IPS DF 19.7 (cell line): ENCODE measurements around the gene RHOV.

Source experiments
- DNase-seq: peaks from one replicate; pipeline ENCODE4 v3.0.0-alpha.2; 2013; ENCODE audit warnings: low read depth, low spot score

The RHOV gene

DNA sequence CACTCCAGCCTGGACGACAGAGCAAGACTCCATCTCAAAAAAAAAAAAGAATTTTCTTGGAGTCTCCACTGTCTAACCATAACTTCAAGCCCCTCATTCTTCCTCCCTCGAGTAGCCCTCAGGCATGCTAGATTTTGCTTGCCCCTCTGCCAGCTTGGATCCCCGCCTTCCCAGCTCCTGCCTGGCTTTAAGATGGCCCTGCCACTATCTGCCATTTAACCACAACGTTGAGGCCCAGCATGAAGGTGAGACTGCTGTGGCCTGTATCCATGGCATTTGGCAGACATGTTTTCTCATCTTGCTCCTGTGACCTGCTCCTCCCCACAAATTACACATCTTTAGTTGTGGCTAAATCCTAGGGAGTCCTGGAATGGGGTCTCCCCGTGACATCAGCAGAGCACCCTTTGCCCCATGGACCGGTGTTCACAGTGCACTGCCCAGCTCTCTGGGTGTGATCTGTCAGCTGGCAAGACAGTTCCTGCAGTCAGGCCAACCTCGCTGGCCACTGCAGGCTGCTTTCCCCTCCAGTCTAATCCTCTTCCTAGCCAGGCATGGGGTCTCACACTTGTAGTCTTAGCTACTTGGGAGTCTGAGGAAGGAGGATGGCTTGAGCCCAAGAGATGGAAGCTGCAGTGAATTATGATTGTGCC lies 30.6 kb upstream of the RHOV start:
- no peak for DNase-seq

DNA sequence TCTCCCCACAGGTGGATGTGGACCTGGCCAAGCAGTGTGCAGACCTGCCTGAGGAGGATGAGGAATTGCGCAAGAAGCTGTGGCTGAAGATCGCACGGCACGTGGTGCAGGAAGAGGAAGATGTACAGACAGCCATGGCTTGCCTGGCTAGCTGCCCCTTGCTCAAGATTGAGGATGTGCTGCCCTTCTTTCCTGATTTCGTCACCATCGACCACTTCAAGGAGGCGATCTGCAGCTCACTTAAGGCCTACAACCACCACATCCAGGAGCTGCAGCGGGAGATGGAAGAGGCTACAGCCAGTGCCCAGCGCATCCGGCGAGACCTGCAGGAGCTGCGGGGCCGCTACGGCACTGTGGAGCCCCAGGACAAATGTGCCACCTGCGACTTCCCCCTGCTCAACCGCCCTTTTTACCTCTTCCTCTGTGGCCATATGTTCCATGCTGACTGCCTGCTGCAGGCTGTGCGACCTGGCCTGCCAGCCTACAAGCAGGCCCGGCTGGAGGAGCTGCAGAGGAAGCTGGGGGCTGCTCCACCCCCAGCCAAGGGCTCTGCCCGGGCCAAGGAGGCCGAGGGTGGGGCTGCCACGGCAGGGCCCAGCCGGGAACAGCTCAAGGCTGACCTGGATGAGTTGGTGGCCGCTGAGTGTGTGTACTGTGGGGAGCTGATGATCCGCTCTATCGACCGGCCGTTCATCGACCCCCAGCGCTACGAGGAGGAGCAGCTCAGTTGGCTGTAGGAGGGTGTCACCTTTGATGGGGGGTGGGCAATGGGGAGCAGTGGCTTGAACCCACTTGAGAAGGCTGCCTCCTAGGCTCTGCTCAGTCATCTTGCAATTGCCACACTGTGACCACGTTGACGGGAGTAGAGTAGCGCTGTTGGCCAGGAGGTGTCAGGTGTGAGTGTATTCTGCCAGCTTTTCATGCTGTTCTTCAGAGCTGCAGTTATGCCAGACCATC lies 28.8 kb upstream of the RHOV start:
- no peak for DNase-seq

DNA sequence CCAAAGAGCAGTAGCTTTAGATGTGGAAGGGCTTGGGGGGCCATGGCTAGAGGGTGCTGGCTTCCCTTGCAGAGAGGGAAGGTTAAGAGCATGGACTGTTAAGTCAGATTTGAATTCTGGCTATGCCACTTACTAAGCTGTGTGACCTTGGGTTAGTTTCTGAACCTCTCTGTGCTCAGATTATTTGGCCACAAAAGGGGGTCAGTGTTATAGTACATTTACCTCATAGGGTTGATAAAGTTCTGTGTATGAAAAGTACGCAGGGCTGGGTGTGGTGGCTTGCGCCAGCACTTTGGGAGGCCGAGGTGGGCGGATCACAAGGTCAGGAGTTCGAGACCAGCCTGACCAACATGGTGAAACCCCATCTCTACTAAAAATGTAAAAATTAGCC lies 27.0 kb upstream of the RHOV start:
- DNase-seq: no peak

DNA sequence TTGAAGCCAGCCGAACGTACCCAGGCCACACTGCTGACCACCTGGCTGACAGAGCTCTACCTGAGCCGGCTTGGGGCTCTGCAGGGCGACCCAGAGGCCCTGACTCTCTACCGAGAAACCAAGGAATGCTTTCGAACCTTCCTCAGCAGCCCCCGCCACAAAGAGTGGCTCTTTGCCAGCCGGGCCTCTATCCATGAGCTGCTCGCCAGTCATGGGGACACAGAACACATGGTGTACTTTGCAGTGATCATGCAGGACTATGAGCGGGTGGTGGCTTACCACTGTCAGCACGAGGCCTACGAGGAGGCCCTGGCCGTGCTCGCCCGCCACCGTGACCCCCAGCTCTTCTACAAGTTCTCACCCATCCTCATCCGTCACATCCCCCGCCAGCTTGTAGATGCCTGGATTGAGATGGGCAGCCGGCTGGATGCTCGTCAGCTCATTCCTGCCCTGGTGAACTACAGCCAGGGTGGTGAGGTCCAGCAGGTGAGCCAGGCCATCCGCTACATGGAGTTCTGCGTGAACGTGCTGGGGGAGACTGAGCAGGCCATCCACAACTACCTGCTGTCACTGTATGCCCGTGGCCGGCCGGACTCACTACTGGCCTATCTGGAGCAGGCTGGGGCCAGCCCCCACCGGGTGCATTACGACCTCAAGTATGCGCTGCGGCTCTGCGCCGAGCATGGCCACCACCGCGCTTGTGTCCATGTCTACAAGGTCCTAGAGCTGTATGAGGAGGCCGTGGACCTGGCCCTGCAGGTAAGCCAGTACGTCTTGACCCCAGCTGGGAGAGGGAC lies 26.4 kb upstream of the RHOV start:
- DNase-seq: no peak

DNA sequence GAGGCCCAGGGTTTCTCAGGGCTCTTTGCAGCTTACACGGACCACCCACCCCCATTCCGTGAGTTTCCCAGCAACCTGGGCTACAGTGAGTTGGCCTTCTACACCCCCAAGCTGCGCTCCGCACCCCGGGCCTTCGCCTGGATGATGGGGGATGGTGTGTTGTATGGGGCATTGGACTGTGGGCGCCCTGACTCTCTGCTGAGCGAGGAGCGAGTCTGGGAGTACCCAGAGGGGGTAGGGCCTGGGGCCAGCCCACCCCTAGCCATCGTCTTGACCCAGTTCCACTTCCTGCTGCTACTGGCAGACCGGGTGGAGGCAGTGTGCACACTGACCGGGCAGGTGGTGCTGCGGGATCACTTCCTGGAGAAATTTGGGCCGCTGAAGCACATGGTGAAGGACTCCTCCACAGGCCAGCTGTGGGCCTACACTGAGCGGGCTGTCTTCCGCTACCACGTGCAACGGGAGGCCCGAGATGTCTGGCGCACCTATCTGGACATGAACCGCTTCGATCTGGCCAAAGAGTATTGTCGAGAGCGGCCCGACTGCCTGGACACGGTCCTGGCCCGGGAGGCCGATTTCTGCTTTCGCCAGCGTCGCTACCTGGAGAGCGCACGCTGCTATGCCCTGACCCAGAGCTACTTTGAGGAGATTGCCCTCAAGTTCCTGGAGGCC lies 25.6 kb upstream of the RHOV start:
- DNase-seq: no peak

DNA sequence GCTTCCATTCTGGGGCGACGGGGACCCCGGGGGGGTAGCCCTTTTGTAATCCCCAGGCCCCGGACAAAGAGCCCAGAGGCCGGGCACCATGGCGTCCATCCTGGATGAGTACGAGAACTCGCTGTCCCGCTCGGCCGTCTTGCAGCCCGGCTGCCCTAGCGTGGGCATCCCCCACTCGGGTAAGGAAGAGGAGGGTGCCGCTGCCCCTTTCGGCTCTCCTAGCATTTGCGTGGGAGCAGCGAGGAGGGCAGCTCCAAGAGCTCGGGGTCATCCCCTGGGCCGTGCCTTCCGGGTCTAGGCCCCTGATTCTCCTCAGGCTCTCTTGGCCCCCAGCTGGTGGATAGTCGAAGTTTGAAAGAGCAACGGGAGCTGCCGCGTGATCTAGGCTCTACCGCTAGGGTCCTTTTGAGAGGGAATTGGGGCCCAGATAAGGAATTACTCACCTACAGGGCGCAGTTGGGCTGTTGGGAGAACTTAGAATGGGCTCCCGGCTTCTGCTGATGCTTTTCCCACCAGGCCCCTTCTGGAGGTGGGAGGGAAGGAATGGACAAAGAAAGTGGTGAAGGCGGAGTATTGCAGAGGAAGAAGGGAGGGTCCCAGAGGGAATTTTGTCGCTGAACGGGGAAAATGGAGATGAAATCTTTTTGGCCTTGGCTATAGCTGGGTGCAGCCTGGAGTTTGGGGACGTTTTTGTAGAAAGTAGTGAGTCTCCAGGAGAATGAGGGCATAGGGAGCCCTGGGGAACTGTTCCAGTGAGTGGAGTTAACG lies 20.8 kb upstream of the RHOV start:
- no peak for DNase-seq

DNA sequence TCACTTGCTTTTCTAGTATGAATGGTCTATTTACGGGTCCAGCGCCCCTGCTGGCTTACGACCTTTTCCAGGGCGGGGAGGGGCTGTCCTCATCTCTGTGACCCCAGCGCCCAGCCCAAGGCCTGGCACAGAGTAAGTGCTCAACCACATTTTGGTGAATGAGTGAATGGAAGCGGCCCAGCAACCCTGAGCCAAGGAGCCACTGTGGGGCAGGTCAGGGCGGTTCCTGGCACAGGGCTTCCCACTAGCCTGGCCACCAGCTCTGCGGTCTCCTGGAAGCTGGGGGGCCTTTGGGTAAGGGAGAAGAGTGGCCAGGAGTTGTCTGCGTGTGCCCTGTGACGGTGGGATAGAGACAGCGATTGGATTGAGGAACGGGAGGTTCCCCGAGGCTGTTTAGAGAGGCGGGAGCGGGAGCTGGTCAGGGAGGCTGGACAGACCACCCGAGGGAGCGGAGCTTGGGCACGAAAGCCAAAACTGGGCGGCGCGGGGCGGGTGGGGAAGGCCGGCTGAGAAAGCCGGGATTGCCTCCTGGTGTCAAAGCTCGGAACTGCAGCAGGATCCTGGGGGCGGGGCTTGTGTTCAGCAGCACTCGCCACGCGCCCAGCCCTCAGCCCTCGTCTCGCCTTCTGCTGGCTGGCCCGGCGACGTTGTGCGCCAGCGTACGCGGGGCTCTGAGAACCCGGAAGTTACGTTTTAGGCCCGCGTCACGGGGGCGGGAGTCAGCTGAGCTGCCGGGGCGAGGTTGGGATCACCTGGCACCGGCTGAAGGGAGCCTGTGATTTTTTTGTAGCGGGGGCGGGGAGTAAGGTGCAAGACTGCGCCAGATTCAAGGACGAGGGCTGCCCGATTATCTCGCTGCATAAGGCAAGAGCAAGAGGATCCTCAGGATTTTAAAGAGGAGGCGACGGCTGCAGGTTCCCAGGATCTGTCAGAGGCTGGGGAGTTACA lies 20.0 kb upstream of the RHOV start, which contains the start of gene VPS18:
TSS of gene VPS18 (plus strand) at position 718 of the 948 bp plus-strand sequence. CDS start 319 bp downstream, outside the sequence.
- no peak for DNase-seq

DNA sequence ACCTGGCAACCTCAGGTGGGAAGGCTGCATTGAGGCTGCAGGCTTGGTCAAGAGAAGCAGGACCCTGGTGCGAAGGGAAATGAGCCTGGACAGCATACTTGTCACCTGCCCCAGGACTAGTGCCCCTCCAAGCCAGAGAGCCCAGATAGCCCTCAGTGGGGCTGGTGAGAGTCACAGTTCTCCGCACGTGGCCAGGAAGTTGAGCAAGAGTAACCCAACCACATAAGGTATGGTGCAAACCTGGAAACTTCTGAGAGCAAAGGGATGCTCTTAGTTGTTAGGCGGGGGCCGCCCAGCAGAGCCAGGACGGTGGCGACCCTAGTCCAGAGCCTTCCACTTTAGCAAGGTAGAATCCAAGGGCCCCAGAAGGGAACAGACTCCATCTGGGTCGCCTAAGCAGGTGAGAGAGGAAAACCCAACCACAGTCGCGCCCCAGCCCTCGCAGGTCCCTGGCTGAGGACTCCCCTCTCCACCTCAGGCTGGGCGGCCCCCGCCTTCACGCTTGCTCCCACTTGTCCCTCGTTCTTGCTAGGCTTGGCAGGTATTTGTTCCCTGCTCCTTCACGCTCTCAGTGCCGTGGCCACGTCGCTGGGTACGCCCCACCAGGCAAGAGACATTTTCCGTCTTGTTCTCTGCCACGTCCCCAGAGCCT lies 19.1 kb upstream of the RHOV start:
- no peak for DNase-seq

DNA sequence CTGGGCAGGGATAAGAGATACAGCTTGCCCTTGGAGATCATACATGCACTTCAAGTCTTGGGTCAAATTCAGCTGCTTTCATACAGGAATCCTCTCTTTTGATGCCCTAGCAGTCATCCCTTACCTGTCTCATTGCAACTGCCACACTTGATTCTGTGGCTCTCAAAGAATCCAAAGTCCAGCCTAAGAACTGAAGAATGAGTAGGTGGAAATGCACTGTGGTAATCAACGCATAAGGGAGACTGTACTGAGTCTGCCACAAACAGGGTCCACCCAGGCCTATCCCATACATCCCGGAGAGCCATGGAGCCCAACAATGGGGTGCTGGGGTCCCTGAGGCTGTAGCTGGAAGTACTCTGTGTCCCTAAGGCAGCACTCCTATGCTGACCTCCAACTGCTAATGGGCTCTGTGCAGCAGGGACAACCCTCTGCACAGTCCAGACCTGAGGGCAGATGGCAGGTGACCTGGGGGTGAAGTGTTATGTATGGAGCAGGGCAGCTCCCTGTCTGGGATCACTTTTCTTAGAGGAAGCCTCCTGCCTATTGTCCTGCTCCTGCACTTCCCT lies 18.5 kb upstream of the RHOV start:
- no peak for DNase-seq

DNA sequence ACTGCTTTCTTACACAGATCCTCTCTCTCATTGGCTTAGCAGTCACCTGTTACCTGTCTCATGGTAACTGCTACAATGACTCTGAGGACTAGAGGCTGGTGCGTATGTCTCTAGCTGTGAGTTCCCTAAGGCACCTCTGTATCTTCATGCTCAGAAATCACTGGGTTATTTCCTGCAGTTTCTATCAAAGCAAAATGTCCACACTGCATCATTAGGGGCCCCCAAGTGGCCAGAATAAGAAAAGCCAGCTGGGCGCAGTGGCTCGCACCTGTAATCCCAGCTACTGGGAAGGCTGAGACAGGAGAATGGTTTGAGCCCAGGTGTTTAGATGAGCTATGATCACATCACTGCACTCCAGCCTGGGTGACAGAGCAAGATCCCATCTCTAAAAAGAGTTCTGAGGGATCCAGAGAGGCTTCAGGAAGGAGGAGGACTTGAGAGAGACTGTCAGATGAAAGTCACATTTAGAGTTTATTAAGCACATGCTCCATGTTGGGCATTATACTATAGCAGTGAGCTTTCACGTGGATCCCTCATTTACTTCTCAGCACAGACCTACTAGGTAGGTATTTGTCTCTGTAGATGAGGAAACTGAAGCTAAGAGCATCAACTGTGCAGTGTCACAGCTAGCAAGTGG lies 17.9 kb upstream of the RHOV start:
- DNase-seq: no peak

DNA sequence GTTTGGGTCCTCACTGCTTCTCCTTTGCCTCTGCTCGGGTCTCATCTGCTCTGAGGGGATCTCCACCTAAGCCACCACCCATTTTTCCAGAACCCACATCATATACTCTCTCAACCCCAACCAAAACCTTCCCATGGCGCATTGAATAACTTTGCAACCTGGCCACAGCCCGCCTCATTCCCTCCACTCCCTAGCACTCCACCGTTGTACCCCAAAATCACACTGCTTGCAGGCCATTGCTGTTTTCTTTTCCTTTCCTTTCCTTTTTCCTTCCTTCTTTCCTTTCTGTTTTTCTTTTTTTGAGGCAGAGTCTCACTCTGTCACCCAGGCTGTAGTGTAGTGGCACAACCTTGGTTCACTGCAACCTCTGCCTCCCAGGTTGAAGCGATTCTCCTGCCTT lies 17.1 kb upstream of the RHOV start:
- no peak for DNase-seq

DNA sequence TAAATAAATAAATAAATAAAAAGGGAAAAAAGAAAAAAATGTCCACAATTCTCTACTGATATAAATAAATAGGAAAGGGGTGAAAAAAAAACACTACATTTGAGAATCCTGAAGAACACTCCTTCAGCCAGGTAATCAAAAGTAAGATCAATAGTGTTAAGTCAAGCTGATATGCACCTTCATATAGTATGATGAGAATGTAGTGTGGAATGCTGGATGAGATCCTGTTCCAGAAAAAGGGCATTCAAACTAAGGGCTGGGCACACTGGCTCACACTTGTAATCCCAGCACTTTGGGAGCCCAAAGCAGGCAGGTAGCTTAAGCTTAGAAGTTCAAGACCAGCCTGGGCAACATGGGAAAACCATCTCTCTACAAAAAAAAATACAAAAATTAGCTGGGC lies 15.1 kb upstream of the RHOV start:
- no peak for DNase-seq

DNA sequence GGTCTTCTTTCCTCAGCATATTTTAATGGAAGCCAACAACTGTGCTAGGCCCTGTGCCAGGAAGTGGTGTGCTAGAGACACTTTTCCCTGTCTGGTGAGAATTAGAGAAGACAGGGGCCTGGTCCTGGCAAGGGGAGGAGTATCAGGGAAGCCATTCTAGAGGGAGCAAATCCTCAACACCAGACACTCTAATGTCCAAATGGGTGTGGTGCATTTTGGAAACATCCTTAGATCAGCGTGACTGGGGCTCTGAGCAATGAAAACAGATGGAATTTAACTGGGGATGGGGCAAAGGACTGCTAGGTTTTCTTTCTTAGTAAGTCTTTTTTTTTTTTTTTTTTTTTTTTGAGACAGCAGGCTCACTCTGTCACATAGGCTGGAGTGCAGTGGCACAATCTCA lies 12.6 kb upstream of the RHOV start:
- DNase-seq: no peak

DNA sequence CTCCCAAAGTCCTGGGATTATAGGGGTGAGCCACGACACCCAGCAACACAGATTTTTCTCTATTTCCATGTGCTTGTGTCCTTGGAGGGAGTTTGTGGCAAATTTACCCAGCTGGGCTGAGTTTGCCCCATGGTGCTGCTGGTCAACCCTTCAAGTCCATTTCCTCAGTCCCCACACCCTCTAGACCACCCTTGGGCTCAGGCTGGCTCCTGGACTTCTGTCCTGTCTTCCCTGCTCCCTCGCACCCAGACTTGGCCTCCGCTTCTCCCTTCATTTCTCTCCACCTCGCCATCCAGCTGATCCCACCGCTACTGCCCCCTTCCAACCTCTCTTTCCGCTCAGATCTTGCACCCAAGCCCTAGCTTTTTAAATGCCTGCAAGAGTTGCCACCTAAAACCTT lies 7.3 kb upstream of the RHOV start:
- DNase-seq: no peak

DNA sequence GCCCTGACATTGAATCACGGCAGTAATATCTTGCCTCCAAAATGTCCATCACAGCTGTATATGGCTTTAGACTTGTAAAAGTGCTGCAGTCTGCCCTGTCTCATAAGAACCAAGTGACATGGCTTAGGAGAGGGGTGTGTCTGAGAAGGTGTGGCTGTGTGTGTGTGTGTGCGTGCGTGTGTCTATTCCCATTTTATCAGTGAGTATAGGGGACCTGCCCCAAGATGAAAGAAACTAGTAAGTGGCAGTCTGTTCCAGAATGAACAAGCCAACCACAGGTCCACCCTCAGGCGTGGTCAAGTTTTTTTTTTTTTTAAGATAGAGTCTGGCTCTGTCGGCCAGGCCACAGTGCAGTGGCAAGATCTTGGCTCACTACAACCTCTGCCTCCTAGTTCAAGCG lies 5.6 kb upstream of the RHOV start:
- DNase-seq: no peak

DNA sequence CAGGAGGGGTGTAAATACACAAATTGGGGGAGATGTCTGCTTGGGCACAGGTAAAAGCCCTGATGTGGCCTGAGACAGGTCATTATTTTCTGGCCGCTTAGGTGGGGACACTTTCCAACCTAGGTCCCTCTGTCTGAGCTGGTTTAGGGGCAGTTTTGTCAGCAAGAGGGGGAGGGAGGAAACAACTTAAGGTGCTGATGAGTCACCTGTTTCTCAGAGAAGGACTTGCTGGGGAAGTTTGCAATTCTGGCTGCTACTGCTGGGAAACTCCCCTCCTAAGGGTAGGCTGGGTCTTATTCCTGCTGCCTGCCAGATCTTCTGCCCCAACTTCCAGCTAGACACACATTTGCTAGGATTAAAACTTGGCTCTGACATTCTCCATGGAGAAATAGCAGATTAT lies 4.8 kb upstream of the RHOV start:
- no peak for DNase-seq

DNA sequence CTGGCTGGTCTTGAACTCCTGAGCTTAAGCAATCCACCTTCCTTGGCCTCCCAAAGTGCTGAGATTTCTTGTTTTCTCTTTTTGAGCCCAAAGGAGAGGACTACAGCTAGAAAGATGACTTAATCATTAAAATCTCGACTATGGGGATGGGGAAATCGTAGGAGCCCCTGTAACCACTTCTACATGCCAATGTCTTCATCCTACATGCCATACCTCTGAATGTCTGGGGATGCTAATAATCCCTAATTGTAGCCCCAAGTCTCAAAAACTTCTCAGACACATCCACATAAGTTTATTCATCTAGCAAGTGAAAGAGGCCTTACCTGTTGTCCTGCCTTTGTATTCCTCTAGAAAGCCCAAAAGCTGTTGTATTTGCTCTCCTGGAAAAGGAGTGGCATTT lies 3.7 kb upstream of the RHOV start:
- no peak for DNase-seq

DNA sequence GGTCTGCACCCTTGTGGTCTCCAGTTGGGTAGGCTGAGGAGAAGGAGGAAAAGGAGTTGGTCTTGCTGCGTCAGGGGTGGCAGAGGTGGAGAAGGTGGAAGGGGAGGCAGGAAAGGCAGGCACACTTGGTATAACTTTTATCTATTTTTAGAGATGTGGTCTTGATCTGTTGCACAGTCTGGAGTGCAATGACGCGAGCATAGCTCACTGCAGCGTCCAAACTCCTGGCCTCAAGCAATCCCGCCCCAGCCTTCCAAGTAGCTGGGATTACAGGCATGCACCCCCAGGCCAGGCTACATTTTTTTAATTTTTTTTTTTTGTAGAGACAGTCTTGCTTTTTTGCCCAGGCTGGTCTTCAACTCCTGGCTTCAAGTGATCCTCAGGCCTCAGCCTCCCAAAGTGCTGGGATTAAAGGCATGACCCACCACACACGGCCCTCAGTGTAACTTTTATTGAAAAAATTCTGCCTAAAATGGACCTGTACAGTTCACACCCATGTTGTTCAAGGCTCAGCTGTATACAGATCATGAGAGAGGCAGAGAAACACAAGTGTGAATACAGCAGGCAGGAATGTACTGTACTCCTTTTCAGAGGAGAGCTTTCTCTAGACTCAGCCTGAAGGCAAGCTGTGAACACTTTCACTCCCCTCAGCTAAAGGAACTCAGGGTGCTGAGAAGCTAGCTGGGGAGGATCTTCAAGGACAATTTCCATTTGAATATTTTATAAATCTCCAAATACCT lies 2.1 kb upstream of the RHOV start:
- DNase-seq: no peak
